Raji (cell line): ENCODE measurements around the gene ZER1.

Experiments
- POLR2A ChIP-seq: IDR thresholded peaks from 2 replicates; pipeline ENCODE4 v1.6.1; 2011; ENCODE audit warnings: low read depth, low read length, control low read depth; ENCODE audit not compliant: insufficient read depth

The ZER1 gene

DNA sequence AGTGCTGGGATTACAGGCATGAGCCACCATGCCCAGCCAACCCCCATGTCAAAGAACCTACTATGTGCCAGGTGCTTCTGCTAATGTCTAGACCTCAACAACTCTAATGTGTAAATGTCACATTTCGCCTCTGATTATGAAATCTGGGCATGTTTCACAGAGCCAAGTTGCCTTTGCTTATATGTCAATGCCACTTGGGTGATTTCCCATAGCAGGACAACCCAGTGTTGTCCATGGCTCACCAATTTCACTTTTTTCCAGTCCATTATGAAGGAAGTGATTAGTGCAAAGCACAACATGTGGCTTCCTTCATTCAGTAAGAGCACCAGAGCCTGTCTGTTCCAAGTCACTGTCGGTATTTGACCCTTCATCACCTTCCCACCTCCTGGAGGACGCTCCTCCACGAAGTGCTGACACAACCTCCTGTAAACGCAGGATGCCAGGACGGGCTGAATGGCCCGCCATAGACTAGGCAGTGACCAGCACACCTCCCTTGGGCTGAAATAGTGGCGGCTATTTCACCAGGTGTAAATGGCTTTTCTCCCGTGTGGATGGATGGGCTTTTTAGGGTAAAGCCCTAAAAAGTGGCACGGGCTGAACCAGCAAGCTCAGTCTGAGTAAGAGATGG lies 70.4 kb downstream of the ZER1 start:
- TF ChIP-seq POLR2A, result no peak

DNA sequence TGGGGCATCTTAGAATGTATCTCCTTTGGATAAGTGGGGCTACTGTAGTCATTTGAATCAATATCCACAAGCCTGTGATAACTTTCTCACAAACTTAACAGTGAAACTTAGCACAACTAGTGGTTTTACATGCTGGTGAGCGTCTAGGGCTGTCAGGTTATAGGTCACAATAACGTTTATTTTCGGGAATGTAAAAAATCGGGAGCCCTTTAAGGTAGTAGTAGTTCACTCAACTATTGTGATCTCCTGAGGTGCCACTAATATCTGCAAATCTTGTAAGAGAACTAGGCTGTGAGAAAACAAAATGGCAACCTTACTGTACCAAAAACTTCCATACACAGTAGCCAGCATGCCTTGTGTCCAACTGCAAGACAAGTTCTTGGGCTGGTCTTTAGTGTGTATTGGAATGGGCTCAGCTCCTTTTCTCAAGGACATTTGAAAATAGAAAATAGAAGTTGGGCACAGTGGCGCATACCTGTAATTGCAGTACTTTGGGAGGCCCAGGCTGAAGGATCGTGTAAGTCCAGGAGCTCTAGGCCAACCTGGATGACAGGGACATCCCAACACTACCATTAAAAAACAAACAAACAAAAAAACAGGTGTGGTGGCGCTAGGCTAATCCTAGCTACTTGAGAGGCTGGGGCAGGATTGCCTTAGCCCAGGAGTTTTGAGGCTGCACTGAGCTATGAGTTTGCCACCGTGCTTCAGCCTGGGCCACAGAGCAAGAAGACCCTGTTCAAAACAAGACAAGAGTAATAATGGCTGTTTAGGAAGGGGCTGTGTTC lies 74.6 kb downstream of the ZER1 start:
- TF ChIP-seq POLR2A, result no peak

DNA sequence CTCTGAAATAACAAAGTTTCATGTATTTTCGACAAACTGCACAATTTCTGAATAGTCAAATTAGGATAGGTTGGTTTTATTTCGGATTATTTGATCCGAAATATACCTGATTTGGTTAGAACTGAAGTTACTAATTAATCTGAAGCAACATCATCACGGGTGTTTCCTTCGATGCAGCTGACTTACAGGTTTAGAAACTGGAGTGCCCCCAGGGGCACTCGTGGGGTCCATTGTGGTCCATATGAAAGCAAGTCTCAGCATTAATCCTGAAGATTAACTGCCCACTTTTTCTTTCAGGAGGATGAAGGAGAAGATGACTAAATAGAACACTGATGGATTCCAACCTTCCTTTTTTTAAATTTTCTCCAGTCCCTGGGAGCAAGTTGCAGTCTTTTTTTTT lies 77.4 kb downstream of the ZER1 start:
- TF ChIP-seq POLR2A, result no peak

DNA sequence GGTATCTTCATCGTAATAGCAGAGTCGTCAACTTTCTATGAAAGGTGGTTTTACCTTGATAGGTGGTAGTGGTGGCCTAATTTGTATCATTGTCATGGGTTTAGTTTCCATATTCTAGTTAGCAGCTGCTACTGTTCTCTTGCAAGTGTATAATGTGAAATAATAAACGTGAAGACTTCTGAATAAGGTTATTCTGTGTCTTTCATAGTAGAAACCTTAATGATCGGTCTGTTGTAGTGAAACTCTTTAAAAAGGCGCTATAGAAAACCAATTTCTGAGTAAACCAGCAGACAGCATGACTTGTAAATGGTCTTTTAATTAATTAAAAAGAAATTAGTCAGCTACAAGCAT lies 81.1 kb downstream of the ZER1 start:
- TF ChIP-seq POLR2A, result no peak

DNA sequence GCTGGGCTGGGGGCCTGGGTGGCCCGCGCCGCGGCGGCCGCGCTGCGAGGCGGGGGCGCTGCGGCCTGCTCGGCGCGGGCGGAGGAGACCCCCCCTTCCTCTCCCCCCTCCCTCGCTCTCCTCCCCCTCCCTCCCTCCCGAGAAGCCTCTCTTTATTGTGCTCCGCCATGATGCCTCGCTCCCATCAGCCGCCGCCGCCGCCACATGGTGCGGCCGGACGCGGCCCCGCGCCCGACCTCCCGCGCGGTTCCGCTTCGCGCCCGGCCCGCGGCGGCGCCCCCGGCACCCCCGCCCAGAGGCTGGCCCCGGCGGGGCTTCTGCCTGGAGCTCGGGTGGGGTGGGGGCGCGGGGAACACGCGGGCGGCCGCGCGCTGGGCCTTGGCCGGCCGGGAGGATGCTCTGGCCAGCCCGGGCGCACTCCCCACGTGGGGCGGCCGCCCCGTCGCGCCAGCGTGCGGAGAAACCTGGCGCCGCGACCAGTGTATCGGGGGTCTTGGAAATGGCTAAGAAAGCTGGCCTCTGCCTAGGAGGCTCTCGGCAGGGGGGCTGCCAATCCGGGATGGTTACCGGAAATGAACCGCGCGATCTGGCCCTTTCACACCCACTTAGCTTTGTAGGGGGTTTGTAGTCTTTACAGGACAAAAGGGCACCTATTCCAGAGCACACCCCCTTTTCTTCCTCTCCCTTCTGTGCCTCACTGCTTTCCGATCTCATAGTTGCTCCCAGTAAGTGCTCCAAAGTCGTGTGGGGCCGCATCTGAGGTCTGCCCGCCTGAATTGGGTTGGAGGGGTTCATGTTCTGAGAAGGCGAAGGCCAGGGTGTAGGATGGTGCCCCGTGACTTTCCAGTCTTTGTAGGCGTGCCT lies 81.7 kb downstream of the ZER1 start:
- 0 out of 2 replicates have a peak, but pooled peaks have one; percentile 16 for TF ChIP-seq POLR2A

DNA sequence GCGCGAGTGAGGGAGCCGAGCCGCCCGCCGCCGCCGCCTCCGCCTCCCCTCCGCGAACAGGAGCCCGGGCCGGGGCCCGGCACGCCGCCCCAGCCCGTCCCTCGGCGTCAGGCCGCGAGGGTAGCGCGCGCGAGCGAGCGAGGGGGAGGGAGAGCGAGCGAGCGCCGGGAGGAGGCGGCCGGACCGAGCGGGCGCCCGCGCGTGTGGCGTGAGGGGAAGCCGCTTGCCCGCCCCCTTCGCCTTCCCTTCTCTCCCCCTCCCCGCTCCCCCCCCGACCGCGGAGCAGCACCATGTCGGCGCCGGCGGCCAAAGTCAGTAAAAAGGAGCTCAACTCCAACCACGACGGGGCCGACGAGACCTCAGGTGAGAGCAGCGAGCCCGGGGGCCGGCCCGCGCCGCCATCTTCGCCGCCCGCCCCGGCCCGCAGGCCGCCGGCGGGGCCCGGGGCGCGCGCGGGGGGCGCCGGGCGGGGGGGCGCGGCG lies 82.4 kb downstream of the ZER1 start:
- TF ChIP-seq POLR2A, result no peak

DNA sequence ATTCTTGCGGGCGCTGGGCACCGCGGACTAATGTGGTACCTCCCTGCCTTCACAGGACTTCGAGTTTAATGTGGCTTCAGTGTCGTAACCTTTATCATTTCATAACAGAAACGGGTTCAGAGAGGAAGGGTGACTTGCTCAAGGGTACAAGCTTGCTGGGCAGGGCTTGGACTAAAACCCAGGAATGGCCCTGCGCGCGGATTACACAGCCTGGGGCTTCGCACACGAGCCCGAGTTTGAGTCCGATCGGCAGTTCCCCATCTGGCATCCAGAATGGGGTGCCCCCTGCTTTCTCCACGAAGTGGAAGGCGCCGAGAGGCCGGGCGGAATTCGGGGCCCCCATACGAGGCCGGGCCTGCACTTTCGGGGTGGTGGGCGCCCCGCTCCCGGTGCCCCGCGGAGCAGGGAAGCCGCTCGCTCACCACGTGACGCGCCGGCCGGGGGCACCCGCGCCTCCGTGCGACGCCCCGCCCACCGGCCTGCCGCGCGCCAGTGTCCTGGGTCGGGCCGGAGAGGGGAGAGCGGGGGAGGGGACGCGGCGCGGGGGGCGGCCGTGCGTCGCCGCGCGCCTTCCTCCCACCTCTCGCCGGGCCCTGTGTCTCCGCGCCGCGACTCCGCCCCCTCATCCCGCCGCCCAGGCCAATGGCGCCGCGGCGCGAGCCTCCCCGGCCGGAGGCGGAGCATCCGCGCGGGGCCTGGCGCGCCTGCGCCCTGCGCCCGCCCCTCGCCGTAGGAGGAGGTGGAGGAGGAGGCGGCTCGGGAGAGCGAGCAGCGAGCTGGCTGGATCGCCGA lies 83.0 kb downstream of the ZER1 start, which contains the start of gene SET:
TSS of gene SET (plus strand) at position 722 of the 792 bp plus-strand sequence. CDS start 361 bp downstream, outside the sequence.
- TF ChIP-seq POLR2A, result peak; percentile 76

DNA sequence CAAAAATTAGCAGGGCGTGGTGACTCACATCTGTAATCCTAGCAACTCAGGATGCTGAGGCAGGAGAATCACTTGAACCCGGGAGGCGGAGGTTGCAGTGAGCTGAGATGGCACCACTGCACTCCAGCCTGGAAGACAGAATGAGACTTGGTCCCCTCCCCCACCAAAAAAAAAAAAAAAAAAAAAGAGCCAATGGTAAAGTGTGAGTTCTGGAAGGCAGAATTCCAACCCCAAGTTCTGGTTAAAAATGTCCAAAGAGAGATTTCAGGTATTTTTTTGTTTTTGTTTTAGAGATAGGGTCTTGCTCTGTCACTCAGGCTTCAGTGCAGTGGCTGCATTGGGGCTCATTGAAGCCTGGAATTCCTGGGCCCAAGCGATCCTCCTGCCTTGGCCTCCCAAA lies 84.3 kb downstream of the ZER1 start:
- no peak for TF ChIP-seq POLR2A

DNA sequence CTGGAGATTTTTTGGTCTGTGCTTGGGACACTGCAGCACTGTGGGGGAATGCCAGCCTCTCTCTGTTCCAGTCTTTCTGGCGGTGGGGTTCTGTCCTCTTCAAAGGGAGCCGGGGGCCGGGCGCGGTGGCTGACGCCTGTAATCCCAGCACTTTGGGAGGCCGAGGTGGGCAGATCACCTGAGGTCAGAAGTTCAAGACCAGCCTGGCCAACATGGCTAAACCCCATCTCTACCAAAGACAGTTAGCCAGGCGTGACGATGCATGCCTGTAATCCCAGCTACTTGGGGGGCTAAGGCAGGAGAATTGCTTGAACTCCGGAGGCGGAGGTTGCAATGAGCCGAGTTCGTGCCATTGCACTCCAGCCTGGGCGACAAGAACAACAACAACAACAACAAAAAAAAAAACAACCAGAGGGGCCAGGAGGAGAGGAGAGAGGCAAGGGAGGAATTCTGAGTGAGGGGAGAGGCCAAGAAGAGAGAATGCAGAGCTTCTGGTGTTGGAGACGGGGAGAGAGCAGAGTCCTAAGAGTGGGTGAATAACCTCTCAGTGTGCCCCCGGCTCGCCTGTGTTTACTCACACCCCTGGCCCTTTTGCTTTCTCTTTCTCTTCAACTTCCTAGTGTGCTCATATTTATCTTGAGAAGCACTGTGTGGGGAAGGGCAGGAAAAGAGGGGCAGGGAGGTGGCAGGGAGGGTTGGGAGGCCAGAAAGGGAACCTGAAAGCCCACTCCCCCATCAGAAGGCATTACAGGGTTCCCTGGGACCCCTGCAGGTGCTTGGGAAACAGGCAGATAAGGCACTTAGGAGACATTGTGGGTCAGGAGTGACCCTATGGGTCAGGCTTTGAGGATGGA lies 85.9 kb downstream of the ZER1 start:
- TF ChIP-seq POLR2A, result peak; percentile 41; the same call in 1 of the 2 replicates

DNA sequence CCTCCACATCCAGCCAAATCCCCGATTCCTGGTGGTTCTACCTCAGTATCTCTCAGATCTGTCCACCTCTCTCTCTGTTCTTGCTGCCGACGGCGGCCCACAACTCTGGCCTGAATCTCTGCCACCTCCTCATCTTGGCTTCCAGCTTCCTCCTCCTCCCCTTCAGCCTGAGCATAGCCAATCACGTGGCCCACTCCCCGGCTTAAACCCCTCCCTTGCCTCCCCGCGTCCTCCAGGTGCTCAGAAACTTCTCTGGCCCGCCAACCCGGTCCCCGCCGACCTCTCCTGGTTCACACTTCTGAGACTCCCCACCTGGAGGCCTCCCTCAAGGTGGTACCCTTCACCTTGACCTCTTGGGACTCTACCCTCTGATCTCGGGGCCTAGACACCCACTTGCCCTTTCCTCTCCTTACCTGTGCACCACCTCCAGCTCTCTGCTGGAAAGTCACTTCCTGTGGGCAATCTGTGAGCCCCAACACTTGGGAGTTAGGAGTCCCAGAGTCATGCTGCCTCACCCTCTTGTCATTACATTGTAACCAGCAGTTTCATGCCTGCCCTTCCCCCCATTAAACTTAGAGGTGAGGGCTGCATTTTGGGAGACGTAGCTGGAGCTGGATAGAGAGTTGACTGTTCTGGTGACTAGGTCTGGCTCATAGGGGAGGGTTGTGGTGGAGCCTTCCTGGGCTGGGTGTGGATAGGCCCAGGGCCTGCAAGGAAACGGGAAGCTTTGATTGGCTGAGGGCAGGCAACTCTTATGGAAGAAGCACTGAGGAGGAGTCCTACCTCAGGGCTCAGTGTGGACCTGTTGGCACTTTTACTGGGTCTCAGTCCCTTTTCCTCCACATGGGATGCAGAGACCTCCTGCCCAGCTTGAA lies 87.2 kb downstream of the ZER1 start:
- TF ChIP-seq POLR2A, result peak; percentile 78

DNA sequence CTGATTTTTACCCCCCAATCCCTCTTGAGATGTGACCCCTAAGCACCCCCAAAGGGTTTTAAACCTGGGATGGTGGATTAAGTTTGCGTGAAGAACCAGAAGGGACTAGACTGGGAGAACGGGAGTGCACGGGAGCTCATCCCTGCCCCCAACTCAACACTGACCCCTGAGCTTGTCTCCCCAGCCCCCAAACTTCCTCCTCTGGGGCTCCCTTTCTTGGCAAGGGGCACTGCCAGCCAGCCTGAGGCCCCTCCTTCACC lies 87.7 kb downstream of the ZER1 start:
- no peak for TF ChIP-seq POLR2A

DNA sequence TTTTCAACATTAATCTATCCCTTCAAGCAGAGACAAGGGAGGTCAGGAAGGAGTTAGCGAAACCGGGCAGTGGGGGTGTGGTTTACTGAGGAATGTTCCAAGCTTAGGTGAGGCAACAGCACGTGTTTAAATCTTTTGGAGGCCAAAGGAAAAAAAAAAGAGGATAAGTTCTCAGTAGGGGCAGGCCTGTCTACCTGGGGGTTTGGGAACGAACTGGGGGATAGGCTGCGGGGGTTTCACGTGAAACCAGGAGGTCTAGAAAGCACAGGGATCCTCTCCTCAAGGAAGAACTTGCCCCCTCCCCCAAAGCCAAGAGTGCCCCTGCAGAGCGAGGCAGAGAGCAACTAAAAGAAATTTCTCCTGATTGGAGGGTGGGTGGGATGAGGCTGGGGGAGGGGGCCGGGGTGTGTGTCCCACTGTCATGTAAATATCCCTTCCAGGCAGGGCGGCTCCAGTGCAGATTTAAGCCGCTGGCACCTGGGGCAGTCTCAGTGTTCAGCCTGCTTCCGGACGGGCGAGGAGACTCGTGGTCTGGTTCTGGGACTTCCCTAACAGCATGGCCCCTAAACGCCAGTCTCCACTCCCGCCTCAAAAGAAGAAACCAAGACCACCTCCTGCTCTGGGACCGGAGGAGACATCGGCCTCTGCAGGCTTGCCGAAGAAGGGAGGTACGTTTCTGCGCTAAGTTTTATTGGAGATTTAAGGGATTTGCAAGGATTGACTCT lies 88.2 kb downstream of the ZER1 start:
- TF ChIP-seq POLR2A, result peak; percentile 81
